Glomerular endothelial cell (primary cell): ENCODE measurements around the gene TEX36. TPM values are rescaled to one million over a fixed set of nuclear protein-coding genes. Genes with fewer than 3 reads are reported as not detected.
A peak's percentile ranks its signal among the peaks of the same experiment; 100 is the strongest.
"Not testable (repeated sequence)": the region's sequence is repeated elsewhere in the genome, so short reads cannot be mapped to it uniquely, and the experiment has no call there.

ENCODE experiments used
- DNase-seq: peaks from one replicate; pipeline ENCODE4 v3.0.0-alpha.2; 2011; ENCODE audit warnings: low read depth, low spot score; ENCODE audit errors: extremely low read depth
- total RNA-seq: library from RNA; depleted of rRNA; stranded (reverse); fragments of >200 nt; gene quantifications from 2 replicates; pipeline ENCODE4 v1.2.3, GENCODE V29; 2015

The TEX36 gene
- total RNA-seq, 1 donor from 2014 or later: not detected

DNA sequence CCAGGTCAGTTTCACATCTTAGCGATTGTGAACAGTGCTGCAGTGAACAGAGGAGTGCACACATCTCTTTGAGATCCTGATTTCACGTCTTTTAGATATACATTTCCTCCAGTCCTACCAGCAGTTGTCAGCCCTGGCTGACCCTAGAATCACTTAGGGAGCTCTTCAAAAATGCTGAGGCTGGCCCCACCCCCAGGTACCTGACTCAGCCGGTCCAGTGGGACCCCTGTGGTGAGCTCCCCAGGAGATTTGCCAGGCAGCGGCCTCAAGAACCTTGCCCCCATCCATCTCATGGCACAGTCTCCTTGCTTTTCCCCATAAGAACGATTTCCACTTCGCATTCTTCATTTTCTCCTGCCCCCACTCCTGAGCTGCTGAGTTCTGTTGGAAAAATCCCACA is 45.5 kb downstream of the TEX36 start:
- no peak for DNase-seq

DNA sequence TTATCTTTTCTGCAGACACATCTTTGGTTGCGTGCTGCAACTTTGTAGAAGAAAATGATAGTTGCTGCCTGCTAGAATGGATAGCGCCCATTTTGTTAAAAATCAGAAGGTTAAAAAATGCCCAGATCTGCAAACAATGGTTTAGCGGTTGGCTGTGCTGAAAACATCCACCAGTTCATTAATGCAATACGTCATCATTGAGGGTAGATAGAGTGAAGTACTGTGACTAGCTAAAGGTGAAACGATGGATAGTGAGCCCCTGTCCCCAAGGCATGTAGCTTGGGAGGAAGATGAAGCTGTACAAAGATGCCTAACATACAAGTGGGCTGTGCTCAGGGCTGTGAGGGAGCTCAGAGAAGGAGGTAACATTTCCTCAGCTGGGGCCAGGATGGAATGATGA is 48.4 kb downstream of the TEX36 start:
- no peak for DNase-seq

DNA sequence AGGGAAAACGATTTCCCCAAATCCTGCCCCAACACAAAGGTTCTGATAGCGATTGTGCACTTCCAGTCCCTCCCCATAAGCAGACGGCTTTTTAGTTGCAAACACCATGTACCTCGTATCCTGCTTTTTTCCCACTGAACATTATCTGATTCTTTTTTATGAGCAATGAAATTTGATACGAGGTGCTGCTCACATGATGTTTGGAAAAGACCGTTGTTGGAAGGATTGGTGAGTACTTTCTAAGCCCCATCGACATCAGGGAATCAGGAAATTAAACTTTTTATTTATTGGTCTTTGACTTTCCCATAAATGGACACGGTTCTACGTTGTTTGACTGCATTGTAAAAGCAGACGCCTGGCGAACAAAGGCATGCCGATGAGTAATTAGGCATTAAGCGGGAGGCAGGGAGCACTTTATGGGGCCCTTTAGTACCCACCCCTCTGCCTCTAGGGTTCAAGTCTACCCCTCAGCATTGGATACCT is 49.4 kb downstream of the TEX36 start:
- DNase-seq: peak; percentile 39

DNA sequence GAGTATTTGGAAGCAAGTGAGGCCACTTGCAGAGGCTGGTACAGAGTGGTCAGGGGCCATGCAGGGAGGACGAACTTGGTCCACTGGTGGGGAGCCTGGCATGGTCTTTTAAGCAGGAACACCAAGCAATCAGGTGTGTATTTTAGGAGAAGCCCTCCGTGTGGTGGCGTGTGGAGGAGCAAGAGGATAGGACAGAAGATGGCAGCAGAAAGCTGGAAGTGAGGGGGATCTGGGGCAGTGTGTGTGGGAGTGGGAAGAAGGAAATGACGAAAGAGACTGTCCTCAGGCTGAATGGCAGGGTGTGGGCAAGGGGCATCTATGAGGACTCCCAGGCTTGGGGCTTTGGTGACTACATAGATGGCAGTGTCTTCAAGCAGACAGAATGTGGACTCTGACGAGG is 51.2 kb downstream of the TEX36 start:
- DNase-seq: no peak

DNA sequence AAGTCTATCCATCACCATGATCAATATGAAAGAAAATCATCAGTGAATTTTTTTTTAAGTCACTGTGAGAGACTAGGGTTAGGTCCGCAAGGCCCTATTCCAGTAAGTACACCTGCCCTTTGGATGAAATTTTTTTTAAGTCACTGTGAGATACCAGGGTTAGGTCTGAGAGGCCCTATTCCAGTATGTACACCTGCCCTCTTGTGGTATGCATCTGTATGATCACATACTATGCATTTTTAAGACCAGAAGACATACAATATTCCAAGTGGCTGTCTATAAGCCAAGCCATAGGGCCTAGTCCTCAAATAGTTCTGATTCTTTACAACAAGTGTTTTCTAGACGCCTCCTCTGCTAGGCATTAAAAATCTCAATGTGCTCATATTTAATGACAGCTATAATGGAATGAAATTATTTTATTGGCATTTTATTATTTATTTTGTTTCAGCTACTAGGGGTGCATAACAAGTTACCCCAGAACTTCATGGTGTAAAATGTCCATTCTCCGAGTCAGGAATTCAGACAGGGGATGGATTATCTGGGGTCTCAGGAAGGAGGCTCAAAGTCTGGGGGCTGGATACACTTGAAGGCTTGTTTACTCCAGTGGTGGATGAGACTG is 53.1 kb downstream of the TEX36 start:
- DNase-seq: no peak

DNA sequence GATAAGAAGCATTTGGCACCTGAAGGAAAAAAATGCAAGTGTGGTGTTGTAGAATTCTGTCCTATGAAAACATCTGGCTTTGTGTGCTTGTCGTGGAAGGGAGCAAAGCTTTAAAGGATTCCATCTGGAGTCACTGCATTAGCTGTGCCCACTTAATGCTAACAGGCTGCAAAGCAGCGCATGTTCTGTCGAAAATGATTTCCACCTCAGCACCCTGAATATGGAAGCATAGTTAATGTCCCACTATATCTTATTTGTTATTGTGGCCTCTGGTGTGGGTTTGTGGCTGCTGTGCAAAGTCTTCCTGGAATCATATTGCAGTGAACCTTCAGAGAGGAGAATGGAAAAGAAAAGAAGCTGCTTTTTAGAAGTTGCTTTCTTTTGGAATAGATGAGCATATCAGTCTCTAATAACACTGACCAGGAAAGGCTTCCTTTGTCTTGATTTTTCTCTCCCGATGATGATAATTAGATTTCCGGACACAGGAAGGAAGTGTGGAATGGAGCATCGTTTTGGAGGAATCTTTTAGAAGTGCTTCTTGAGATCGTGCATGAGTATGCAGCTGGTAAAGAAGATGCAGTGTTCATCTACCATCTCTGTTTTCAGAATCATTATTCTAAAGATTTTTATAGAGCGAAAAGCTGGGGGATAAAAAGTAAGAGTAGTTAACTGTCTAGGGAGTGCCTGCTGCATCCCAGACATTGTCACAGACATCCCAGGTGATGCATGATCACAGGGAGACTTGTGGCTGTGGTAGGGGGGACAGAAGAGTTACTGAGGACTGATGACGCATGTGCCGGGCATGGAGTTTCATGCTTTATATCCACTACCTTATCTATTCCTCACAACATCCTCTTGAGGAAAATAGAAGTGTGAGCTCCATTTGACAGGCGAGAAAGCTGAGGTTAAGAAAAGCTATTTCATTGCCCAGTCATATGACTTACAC is 54.6 kb downstream of the TEX36 start:
- DNase-seq: no peak

DNA sequence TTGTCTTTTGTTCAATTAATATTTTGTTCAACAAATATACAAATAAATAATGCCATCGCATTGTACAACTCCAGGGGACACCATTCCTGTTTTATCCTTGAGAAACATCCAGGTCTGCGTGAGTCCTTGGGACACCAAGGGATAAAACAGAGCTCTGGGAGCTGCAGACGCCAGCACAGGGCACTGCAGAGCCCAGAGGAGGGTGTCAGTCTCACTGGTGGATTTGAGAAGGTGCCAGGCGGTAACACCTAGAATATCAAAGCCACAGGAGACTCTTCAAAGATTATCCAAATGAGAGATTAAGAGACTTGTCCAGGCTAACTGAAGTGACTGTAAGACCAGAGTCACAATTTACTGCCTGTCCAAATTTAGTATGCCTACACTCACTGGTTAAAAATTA is 55.3 kb downstream of the TEX36 start:
- no peak for DNase-seq

DNA sequence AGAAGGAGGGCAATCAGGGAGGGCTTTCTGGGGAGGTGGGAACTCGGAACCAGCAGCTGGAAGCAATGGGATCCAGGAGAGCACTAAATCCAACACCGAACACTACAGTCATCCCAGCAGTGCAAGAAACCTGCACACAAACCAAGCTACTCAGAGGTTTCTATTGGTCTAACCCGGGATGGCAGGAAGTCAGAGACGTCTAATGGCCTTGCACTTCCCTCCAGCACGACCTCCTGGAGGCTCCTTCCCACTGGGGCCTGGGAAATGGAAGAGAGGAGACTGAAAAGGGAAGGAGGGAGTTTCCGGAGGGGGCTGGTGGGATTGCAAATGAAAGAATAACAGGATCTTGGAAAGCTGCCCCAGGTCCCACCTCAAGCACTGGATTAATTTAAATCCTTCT is 56.3 kb downstream of the TEX36 start:
- DNase-seq: no peak

DNA sequence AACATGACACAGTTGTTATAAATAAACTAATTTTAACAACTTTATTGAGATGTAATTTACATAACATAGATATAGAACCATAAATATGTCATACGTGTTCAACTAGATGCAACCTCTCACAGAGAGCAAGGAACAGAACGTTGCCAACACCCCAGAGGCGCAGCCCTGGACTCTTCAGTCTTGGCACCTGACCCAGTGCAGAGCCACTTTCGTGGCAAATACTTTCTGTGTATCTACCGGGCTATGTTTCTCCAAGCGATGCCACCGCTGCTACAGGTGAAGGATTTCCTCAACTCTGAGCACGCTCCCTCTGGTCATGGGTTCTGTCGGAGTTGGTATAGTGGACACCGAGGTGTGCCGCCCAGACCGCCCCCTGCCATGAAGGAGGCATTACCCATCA is 57.4 kb downstream of the TEX36 start:
- DNase-seq: no peak

DNA sequence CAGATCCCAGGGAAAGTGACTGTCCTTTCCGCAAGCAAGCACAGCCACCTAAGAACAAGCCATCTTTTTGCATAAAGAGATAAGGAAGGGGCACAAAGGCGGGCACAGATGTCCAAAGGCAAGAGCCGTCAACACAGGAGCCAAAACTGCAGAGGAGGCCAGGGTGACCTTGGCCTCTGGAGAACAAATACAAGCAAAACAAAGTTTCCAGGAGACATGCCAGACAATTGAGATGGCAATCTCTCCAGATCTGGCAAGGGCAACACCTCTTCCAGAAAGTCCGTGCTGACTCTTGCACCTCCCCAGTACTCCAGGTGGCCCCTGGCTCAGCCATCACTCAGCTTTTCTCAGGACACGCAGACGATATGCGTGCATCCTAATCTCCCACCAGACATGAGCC is 58.2 kb downstream of the TEX36 start:
- no peak for DNase-seq

DNA sequence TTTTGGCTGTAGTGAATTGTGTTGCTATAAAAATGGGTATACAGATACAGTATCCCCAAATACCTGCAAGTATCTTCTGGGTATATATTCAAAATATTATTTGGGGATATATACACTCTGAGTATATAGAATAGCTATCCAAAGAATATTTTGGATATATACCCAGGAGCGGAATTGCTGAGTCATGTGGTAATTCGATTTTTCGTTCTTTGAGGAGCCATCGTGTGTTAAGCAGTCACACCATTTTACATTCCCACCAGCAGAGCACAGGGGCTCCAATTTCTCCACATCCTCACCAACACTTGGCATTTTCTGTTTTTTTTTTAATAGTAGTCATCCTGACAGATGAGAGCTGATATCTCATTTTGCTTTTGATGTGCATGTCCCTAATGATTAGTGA is 61.9 kb downstream of the TEX36 start:
- DNase-seq: no peak

DNA sequence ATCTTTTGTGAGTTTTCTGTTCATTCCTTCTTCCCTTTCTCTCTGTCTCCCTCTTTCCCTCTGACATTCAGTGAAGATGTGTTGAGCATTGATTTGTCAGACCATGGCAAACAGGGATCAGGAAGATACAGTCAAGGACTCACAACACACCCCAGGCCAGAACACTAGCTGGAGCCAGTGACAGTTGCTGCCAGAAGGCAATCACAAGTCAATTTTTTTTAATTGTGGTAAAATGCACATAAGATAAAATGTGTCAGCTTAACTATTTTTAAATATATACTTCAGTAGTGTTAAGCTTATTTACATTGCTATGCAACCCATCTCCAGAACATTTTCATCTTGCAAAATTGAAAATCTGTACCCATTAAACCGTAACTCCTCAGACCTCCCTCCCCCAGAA is 62.6 kb downstream of the TEX36 start:
- DNase-seq: no peak

DNA sequence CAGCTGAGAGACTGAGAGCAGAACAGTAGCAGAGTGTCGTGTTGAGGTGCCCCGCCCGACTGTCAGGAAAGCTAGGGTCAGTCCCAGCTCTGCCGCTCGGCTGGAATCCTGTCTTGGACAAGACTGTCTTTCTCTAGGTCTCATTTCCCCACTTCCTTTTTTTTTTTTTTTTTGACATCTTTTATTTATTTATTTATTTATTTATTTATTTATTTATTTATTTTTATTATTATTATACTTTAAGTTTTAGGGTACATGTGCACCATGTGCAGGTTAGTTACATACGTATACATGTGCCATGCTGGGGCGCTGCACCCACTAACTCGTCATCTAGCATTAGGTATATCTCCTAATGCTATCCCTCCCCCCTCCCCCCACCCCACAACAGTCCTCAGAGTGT is 69.9 kb downstream of the TEX36 start:
- DNase-seq: not testable (repeated sequence)

DNA sequence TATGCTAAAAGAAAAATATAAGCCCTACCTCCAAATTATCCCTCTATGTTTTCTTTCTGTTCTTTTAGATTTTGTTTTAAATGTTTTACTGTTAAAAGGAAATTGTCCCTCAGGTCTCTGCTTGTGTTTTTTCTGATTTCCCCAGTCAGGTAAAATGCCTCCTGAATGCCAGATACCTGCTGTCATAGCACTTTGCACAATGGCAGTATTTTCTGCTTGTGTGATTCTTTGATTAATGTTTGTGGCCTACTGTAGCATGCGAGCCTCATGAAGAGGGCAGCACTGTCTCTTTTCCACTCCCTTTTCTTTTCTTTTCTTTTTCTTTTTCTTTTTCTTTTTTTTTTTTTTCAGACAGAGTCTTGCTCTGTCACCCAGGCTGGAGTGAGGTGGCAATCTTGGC is 71.2 kb downstream of the TEX36 start:
- DNase-seq: no peak

DNA sequence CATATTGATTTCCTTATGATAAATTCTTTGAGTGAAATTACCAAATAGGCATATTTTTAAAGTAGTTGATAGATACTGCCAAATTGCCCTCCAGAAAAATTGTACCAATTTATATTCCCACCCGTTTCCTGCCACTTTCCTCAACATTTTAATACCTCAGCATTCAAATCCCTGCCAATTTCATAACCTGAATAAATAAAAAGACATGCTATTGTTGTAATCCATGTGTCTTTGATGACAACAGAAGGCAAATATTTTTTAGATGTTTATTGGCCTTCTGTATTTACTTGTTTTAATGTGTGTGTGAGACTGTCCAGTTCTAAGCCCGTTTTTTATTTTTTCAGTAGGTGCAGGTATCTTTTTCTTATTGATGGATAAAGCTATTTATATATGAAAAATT is 71.7 kb downstream of the TEX36 start:
- no peak for DNase-seq

DNA sequence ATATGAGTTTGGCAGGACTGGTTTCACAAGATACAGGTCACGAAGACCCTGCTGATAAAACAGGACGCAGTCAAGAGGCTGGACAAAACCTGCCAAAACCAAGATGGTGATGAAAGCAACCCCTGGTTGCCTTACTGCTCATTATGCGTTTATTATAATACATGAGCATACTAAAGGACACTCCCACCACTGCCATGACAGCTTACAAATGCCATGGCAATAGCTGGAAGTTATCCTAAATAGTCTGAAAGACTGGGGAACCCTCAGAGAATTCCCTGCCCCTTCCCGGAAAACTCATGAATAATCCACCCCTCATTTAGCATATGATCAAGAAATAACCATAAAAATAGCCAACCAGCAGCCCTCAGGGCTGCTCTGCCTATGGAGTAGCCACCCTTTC is 73.1 kb downstream of the TEX36 start:
- DNase-seq: no peak

DNA sequence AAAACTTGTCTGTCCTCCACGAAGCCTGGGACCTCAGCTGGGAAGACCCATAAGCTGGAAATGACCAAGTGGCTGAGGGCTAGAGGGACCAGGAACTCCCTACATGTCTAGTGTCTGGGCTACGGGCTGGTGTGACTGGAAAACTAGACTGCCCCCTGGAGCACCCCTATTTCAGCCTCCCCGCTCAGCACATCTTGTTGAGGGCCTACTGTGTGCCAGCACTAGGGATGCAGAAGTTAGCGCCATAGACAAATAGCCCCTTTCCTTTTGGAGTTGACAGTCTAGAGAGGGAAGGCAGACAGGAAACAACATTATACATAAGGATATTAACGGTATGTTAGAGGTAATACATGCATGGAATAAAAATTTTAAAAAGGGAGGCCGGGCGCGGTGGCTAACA is 74.5 kb downstream of the TEX36 start:
- no peak for DNase-seq

DNA sequence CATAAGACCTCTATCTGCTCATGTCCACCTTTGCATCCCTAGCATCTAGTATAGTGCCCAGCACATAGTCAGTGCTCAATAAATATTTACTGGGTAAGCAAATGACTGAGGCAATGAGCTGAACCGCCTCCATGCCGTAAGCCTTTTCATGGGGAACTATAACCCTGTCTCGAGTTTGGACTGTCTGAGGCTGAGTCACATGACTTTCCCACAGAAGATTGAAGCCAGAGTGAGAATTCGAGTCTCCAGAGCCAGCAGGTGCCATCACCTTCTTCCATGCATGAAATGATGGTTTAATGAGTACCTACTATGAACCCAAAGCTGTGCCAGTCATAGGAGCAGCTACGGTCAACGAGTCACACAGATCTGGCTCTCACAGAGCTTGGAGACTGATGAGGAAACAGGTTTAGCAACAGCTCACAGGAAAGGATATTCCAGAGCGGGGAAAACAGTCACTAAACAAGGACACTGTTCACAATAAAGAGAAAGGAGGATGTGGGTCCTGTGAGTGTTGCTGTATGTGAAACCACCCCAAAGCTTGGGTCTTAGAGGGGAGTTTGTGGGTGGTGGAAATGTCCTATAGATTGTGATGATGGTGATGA is 75.2 kb downstream of the TEX36 start:
- DNase-seq: no peak

DNA sequence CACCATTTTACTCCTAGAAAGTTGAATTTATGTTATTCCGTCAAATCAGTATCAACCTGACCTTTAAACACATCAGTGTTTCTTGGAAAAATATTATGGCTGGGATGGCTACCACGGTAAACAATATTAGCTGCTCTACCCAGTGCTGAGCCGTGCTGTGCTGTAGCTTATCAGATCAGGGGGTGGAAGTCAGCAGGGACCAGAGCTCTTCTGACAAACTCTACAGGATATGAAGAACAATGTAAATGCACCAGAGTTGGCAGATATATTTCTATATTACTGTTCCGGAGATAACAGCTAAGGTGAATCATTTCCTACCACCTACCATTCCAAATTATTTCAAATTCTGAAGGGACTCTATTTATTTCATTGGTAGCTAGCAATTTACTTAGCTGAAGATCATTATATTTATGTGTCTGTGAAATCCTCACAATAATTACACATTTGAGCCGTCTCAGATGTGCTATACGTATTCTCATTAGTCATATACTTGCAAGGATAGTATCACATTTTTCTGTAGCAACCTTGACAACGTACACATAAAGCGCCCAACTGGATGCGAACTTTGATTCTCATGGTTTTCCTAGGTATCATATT is 76.5 kb downstream of the TEX36 start:
- DNase-seq: peak; percentile 62
